GM12878 (cell line): ENCODE measurements around the gene GPR18. TPM values are rescaled to one million over a fixed set of nuclear protein-coding genes. Genes with fewer than 3 reads are reported as not detected.

Source experiments
- ATAC-seq: fragments of 200-7000 bp; cut with Tn5 transposase; 3 replicates; pipeline ENCODE4 v1.9.1; 2020; ENCODE audit warnings: mild to moderate bottlenecking, moderate library complexity
- BruUV-seq: library from RNA; stranded (reverse); fragments of 400-500 nt; replicated peaks from 2 replicates; lab custom pipeline; 2021; lab: Mats Ljungman, UMichigan
- CTCF ChIA-PET: fragments of 300-600 bp; sonication (Branson Sonifier 250); formaldehyde crosslinking; extraction: SDS; loops from one replicate; lab custom pipeline; 2021; ENCODE audit warnings: inconsistent platforms; lab: Yijun Ruan, JAX
- POLR2A ChIA-PET: fragments of 350-600 bp; formaldehyde crosslinking; extraction: SDS; loops from one replicate; lab custom pipeline; 2021; ENCODE audit warnings: inconsistent platforms; lab: Charles Lee
- RAD21 ChIA-PET: fragments of 300-600 bp; sonication (Branson Sonifier 250); formaldehyde crosslinking; loops from one replicate; lab custom pipeline; 2023; ENCODE audit warnings: antibody characterized with exemption; ENCODE audit not compliant: unreplicated experiment; lab: Charles Lee
- SMC1A ChIA-PET: fragments of 300-600 bp; sonication (Branson Sonifier 250); formaldehyde crosslinking; loops from one replicate; lab custom pipeline; 2023; ENCODE audit not compliant: unreplicated experiment, uncharacterized antibody; lab: Charles Lee
- DNase-seq: peaks from one replicate; pipeline ENCODE4 v3.0.0-alpha.2; 2011; ENCODE audit warnings: low read depth, low spot score
- FAIRE-seq: peaks from 3 replicates; lab custom pipeline; 2011; peaks lifted over from hg19 to GRCh38; lab: Jason Lieb, UNC
- H2AFZ ChIP-seq: 2 replicates; pipeline ENCODE4 v1.6.0; 2011; ENCODE audit warnings: low read depth, low read length, control low read depth; ENCODE audit not compliant: control insufficient read depth
- H3K27ac ChIP-seq: 2 replicates; pipeline ENCODE4 v1.5.1; 2011; ENCODE audit warnings: control low read depth; ENCODE audit not compliant: control insufficient read depth, insufficient read depth
- H3K27me3 ChIP-seq, 2 experiments: replicated peaks in 1 of 2; 2 replicates each; pipeline versions ENCODE4 v1.6.0 to v1.6.1; 2011; ENCODE audit warnings: low read length in 1 of 2; ENCODE audit not compliant: control insufficient read depth in 2 of 2, insufficient read depth in 2 of 2
- H3K36me3 ChIP-seq, 2 experiments: 2 replicates each; pipeline ENCODE4 v1.5.1; 2011; ENCODE audit warnings: low read length in 1 of 2; ENCODE audit not compliant: control insufficient read depth in 2 of 2, insufficient read depth in 2 of 2
- H3K4me1 ChIP-seq: 2 replicates; pipeline ENCODE4 v1.6.1; 2011; ENCODE audit warnings: mild to moderate bottlenecking, low read length, moderate library complexity, mixed read lengths; ENCODE audit not compliant: control insufficient read depth, insufficient read depth
- H3K4me2 ChIP-seq: 2 replicates; pipeline ENCODE4 v1.6.0; 2011; ENCODE audit warnings: control low read depth; ENCODE audit not compliant: control insufficient read depth, insufficient read depth
- H3K4me3 ChIP-seq: fragments of 200-600 bp; sonication (generic); 2 replicates; pipeline ENCODE4 v1.5.1; 2016
- H3K79me2 ChIP-seq: 2 replicates; pipeline ENCODE4 v1.6.0; 2011; ENCODE audit warnings: low read length; ENCODE audit not compliant: control insufficient read depth, insufficient read depth
- H3K9ac ChIP-seq: 2 replicates; pipeline ENCODE4 v1.8.0; 2011; ENCODE audit warnings: low read length, control low read depth, mixed read lengths; ENCODE audit not compliant: control insufficient read depth, insufficient read depth
- H3K9me3 ChIP-seq: replicated peaks from 3 replicates; pipeline ENCODE4 v1.5.1; 2011; ENCODE audit warnings: mild to moderate bottlenecking, low read length; ENCODE audit not compliant: control insufficient read depth, insufficient read depth
- H4K20me1 ChIP-seq: 2 replicates; pipeline ENCODE4 v1.6.0; 2011; ENCODE audit not compliant: control insufficient read depth, insufficient read depth
- ASH2L ChIP-seq: fragments of 300-600, 200-600 bp; sonication (generic); IDR thresholded peaks from 2 replicates; pipeline ENCODE4 v1.6.1; 2017; ENCODE audit warnings: low read depth, mild to moderate bottlenecking, borderline replicate concordance
- CBX5 ChIP-seq: sonication (generic); IDR thresholded peaks from 2 replicates; pipeline ENCODE4 v1.6.1; 2016; ENCODE audit warnings: low read depth, moderate library complexity, mild to moderate bottlenecking, inconsistent platforms
- FOS ChIP-seq: IDR thresholded peaks from 3 replicates; pipeline ENCODE4 v1.6.1; 2011; ENCODE audit warnings: borderline replicate concordance; ENCODE audit not compliant: insufficient read length; ENCODE audit errors: extremely low read depth
- GATAD2B ChIP-seq: fragments of 450-650 bp; conservative IDR thresholded peaks from 2 replicates; pipeline ENCODE4 v1.6.1; 2017; ENCODE audit warnings: low read depth, mild to moderate bottlenecking, moderate library complexity
- HDAC2 ChIP-seq: fragments of 200-600 bp; sonication (generic); IDR thresholded peaks from 2 replicates; pipeline ENCODE4 v1.6.1; 2017
- HDAC6 ChIP-seq: fragments of 200-600 bp; sonication (generic); IDR thresholded peaks from one replicate; pipeline ENCODE4 v1.8.0; 2017; ENCODE audit warnings: antibody characterized with exemption; ENCODE audit not compliant: unreplicated experiment
- IKZF1 ChIP-seq: fragments of 450-650 bp; conservative IDR thresholded peaks from 2 replicates; pipeline ENCODE4 v1.6.1; 2017; ENCODE audit warnings: antibody characterized with exemption, mild to moderate bottlenecking
- IKZF2 ChIP-seq, 2 experiments: fragments of 450-650 bp; IDR thresholded peaks; 2 replicates each; pipeline ENCODE4 v1.6.1; 2017; ENCODE audit warnings: mild to moderate bottlenecking in 2 of 2, moderate library complexity in 2 of 2
- LARP7 ChIP-seq: fragments of 450-650 bp; IDR thresholded peaks from 2 replicates; pipeline ENCODE4 v1.6.1; 2017; ENCODE audit warnings: mild to moderate bottlenecking
- MEF2A ChIP-seq: IDR thresholded peaks from 2 replicates; pipeline ENCODE4 v1.6.1; 2011; ENCODE audit warnings: low read depth, mild to moderate bottlenecking, low read length, moderate library complexity; ENCODE audit not compliant: insufficient read depth
- MTA3 ChIP-seq: IDR thresholded peaks from 2 replicates; pipeline ENCODE4 v1.6.1; 2012; ENCODE audit warnings: low read length, inconsistent platforms, borderline replicate concordance
- NFYA ChIP-seq: IDR thresholded peaks from 2 replicates; pipeline ENCODE4 v1.6.1; 2011; ENCODE audit warnings: low read depth, mild to moderate bottlenecking, low read length, improper control_type of control experiment, borderline replicate concordance
- NRF1 ChIP-seq: conservative IDR thresholded peaks from 2 replicates; pipeline ENCODE4 v1.6.1; 2011; ENCODE audit warnings: mild to moderate bottlenecking, low read depth, low read length, improper control_type of control experiment
- PML ChIP-seq: IDR thresholded peaks from 2 replicates; pipeline ENCODE4 v1.6.1; 2012; ENCODE audit warnings: low read length, inconsistent platforms
- POLR2A ChIP-seq: IDR thresholded peaks from 2 replicates; pipeline ENCODE4 v1.6.1; 2011; ENCODE audit warnings: low read depth, mild to moderate bottlenecking, low read length
- POLR2AphosphoS5 ChIP-seq: IDR thresholded peaks from 2 replicates; pipeline ENCODE4 v1.6.1; 2011; ENCODE audit warnings: mild to moderate bottlenecking, low read length, inconsistent platforms
- RUNX3 ChIP-seq: IDR thresholded peaks from 2 replicates; pipeline ENCODE4 v1.6.1; 2012; ENCODE audit warnings: low read length, inconsistent platforms
- SMAD5 ChIP-seq: IDR thresholded peaks from 2 replicates; pipeline ENCODE4 v1.6.1; 2016; ENCODE audit warnings: antibody characterized with exemption, low read depth
- WRNIP1 ChIP-seq: IDR thresholded peaks from 2 replicates; pipeline ENCODE4 v1.6.1; 2011; ENCODE audit warnings: low read depth, low read length, improper control_type of control experiment, borderline replicate concordance
- ZBED1 ChIP-seq: IDR thresholded peaks from 2 replicates; pipeline ENCODE4 v1.6.1; 2016; ENCODE audit warnings: borderline replicate concordance
- ZNF207 ChIP-seq: fragments of 450-650 bp; IDR thresholded peaks from 2 replicates; pipeline ENCODE4 v1.6.1; 2014; ENCODE audit warnings: antibody characterized with exemption, mild to moderate bottlenecking, borderline replicate concordance
- WGBS: methylation state at CpG from one replicate; pipeline ENCODE4 v1.1.6; 2016; ENCODE audit warnings: low lambda C conversion rate; ENCODE audit not compliant: insufficient replicate concordance, insufficient coverage; ENCODE audit errors: missing lambda C conversion rate; 5-methylcytosine and 5-hydroxymethylcytosine counted together
- in situ Hi-C: fragments of 300-500 bp; cut with MboI; formaldehyde crosslinking; loops from 9 replicates; pipeline ENCODE4 v1.14.3; 2018; ENCODE audit warnings: mixed read lengths
- intact Hi-C: fragments of 100-400 bp; cut with micrococcal nuclease; formaldehyde crosslinking; loops from one replicate; pipeline ENCODE4 v1.14.2; 2022; ENCODE audit not compliant: unreplicated experiment
- polyA plus RNA-seq, 11 experiments: library from polyadenylated mRNA; depleted of rRNA in 4 of 11; unstranded in 6 of 11; stranded (reverse) in 5 of 11; fragments of >200 nt; fragmentation: Nextera tagmentation in 4 of 11; fragmentation: Illumina TruSeq in 1 of 11; extraction: Ambion mirVana in 4 of 11; extraction: Trizol in 1 of 11; gene quantifications; 1 replicate in 1 of 11; 2 replicates in 10 of 11; pipeline versions ENCODE4 v1.2.1 to v1.2.3, GENCODE V29; 2011 to 2016; ENCODE audit warnings: inconsistent platforms in 2 of 11, missing spikeins in 2 of 11, low read depth in 1 of 11
- total RNA-seq, 4 experiments: library from RNA; depleted of rRNA in 3 of 4; stranded (reverse); fragments of >200 nt in 3 of 4; fragmentation: Illumina TruSeq in 1 of 4; extraction: Trizol in 1 of 4; gene quantifications; 2 replicates each; pipeline versions ENCODE4 v1.2.1 to v1.2.3, GENCODE V29; 2013 to 2021
- TF ChIP-seq, protein P1 (sequence below): fragments of 450-650 bp; formaldehyde crosslinking; IDR thresholded peaks from 2 replicates; pipeline ENCODE4 v1.4.0; 2020; ENCODE audit warnings: mild to moderate bottlenecking, moderate library complexity

The GPR18 gene
- total and polyA plus RNA-seq, 10 of the 15 experiments (the other 5 are each of a cell fraction or from before 2014, with no cell fraction given): 3.3 to 12.9 (median 5.2) TPM

DNA sequence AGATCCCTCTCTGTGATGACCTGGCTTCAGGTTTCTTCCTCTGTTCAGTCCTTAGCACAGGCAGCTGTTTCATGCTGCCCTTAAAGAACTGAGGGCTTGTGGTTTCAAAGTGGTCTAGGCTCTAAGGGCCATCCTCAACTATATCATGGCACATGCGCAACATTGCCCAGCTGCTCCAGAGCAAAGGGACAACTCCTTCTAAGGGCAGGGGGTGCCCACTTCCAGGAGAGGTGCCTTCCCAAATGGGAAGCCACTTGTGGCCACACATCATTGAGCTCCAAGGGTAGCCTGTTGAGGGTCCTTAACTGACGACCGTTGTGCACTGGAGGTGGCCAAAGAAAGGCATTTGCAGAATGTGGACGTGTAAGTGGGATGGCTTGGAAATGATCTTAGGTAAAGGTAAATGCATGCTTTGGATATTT, 41.8 kb upstream of the GPR18 start:
- FAIRE-seq: no peak
- Histone ChIP-seq H3K27ac (peak overlapping the region; percentile 93), H3K79me2 (peaks cover 100% of the 10 kb centered on the region), H3K4me1 (peaks cover 24% of the 10 kb centered on the region), H3K4me2 (peak overlapping the region; percentile 64), H3K9ac (no peak overlapping the region), H3K27me3 (no peaks in the 10 kb centered on the region), H2AFZ (no peak overlapping the region), H3K9me3 (no peaks in the 10 kb centered on the region), H3K36me3 (peaks cover 4 to 21% of the 10 kb centered on the region in 2 experiments), H3K4me3 (peak overlapping the region; percentile 66), H4K20me1 (peaks cover 3% of the 10 kb centered on the region; the same call in 1 of the 2 replicates)
- no TSS peak for BruUV-seq
- ChIA-PET SMC1A (interaction anchor here (0.7 to 13.7 kb wide), 15 partner anchors 8 to 135 kb away, joined by 3 to 264 read pairs (median 5); partner anchors contain the start of gene GPR183), RAD21 (interaction anchor here (1.1 to 14.1 kb wide), 12 partner anchors 8 to 136 kb away, joined by 3 to 247 read pairs (median 23); no protein-coding TSS in a partner anchor), CTCF (interaction anchor here (1.0 to 6.7 kb wide), 10 partner anchors 11 to 142 kb away, joined by 3 to 61 read pairs (median 4); no protein-coding TSS in a partner anchor), POLR2A (interaction anchor here (1.0 to 4.6 kb wide), 9 partner anchors 7 to 100 kb away, joined by 3 to 35 read pairs (median 5); partner anchors contain the start of gene GPR183)
- DNase-seq: no peak
- ATAC-seq: peak; percentile 47
- intact Hi-C loops (loop anchor here (2.0 to 10.0 kb wide), 3 partner anchors 17 to 205 kb away; partner anchors contain the start of gene TM9SF2), in situ Hi-C loops (no loop called here)
- WGBS: 51% methylated on average over 4 of the region's 4 CpGs
- no peak for TF ChIP-seq ASH2L
- peak; percentile 75 for TF ChIP-seq RUNX3
- no peak for TF ChIP-seq NFYA
- TF ChIP-seq, protein P1, sequence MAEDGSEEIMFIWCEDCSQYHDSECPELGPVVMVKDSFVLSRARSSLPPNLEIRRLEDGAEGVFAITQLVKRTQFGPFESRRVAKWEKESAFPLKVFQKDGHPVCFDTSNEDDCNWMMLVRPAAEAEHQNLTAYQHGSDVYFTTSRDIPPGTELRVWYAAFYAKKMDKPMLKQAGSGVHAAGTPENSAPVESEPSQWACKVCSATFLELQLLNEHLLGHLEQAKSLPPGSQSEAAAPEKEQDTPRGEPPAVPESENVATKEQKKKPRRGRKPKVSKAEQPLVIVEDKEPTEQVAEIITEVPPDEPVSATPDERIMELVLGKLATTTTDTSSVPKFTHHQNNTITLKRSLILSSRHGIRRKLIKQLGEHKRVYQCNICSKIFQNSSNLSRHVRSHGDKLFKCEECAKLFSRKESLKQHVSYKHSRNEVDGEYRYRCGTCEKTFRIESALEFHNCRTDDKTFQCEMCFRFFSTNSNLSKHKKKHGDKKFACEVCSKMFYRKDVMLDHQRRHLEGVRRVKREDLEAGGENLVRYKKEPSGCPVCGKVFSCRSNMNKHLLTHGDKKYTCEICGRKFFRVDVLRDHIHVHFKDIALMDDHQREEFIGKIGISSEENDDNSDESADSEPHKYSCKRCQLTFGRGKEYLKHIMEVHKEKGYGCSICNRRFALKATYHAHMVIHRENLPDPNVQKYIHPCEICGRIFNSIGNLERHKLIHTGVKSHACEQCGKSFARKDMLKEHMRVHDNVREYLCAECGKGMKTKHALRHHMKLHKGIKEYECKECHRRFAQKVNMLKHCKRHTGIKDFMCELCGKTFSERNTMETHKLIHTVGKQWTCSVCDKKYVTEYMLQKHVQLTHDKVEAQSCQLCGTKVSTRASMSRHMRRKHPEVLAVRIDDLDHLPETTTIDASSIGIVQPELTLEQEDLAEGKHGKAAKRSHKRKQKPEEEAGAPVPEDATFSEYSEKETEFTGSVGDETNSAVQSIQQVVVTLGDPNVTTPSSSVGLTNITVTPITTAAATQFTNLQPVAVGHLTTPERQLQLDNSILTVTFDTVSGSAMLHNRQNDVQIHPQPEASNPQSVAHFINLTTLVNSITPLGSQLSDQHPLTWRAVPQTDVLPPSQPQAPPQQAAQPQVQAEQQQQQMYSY (CRISPR knock-in tag): no peak; the same call in 1 of the 2 replicates
- no peak for TF ChIP-seq FOS
- peak; percentile 28; the same call in 1 of the 2 replicates for TF ChIP-seq GATAD2B
- no peak for TF ChIP-seq CBX5
- no peak for TF ChIP-seq WRNIP1
- 0 out of 2 replicates have a peak, but pooled peaks have one; percentile 39 for TF ChIP-seq IKZF1
- peak; percentile 21 to 27; a peak in 2 of 4 replicates for TF ChIP-seq IKZF2 (IDR thresholded peaks at IDR 0.05)
- no peak for TF ChIP-seq HDAC6
- no peak for TF ChIP-seq ZNF207
- 0 out of 2 replicates have a peak, but pooled peaks have one; percentile 42 for TF ChIP-seq POLR2A
- TF ChIP-seq PML: peak; percentile 61; the same call in 1 of the 2 replicates
- TF ChIP-seq HDAC2: no peak
- TF ChIP-seq LARP7: 0 out of 2 replicates have a peak, but pooled peaks have one; percentile 53
- TF ChIP-seq NRF1: 0 out of 2 replicates have a peak, but pooled peaks have one; percentile 35
- TF ChIP-seq ZBED1: peak; percentile 45; the same call in 1 of the 2 replicates
- peak; percentile 91 for TF ChIP-seq POLR2AphosphoS5
- no peak; the same call in 1 of the 2 replicates for TF ChIP-seq MTA3
- TF ChIP-seq SMAD5: 0 out of 2 replicates have a peak, but pooled peaks have one; percentile 38
- no peak for TF ChIP-seq MEF2A
